K562 (cell line): ENCODE results near the gene TULP4. TPM values are rescaled to one million over a fixed set of nuclear protein-coding genes. Genes with fewer than 3 reads are reported as not detected.

Experiments
- ATAC-seq: fragments of 200-7000 bp; cut with Tn5 transposase; 3 replicates; pipeline ENCODE4 v1.9.1; 2020; ENCODE audit warnings: moderate library complexity
- BruUV-seq: library from RNA; stranded (reverse); fragments of 400-500 nt; replicated peaks from 2 replicates; lab custom pipeline; 2021; lab: Mats Ljungman, UMichigan
- CTCF ChIA-PET: fragments of 300-600 bp; formaldehyde crosslinking; extraction: SDS; loops from one replicate; lab custom pipeline; 2021; ENCODE audit warnings: low intra/inter-chr PET ratio; lab: Yijun Ruan, JAX
- POLR2A ChIA-PET: fragments of 300-600, 350-650 bp; sonication (Branson Sonifier 250); formaldehyde crosslinking; extraction: SDS; loops from one replicate; lab custom pipeline; 2021; ENCODE audit warnings: antibody characterized with exemption, inconsistent platforms; lab: Yijun Ruan, JAX
- DNase-seq, 4 experiments: peaks; one replicate each; pipeline versions ENCODE4 v3.0.0 to v3.0.0-alpha.2; 2011 to 2018; ENCODE audit warnings: low spot score in 3 of 4, mixed read lengths in 3 of 4; ENCODE audit errors: extremely low read depth in 1 of 4
- FAIRE-seq: peaks from 2 replicates; lab custom pipeline; 2011; peaks lifted over from hg19 to GRCh38; lab: Jason Lieb, UNC
- H2AFZ ChIP-seq: 2 replicates; pipeline ENCODE4 v1.6.0; 2011; ENCODE audit warnings: low read depth, low read length, control low read depth, inconsistent platforms
- H3K27ac ChIP-seq: fragments of 200-600 bp; 3 replicates; pipeline ENCODE4 v1.8.0; 2011; ENCODE audit warnings: low read depth, mild to moderate bottlenecking, control low read depth, inconsistent platforms, low read length, moderate library complexity, mixed read lengths; ENCODE audit errors: extremely low read depth
- H3K27me3 ChIP-seq, 2 experiments: fragments of 300-600 bp in 1 of 2; 2 replicates in 1 of 2; 3 replicates in 1 of 2; pipeline versions ENCODE4 v1.6.0 to v1.8.0; 2011; ENCODE audit warnings: inconsistent platforms in 2 of 2, low read length in 2 of 2, mild to moderate bottlenecking in 1 of 2, mixed read lengths in 1 of 2, moderate library complexity in 1 of 2; ENCODE audit not compliant: control insufficient read depth in 2 of 2, insufficient read depth in 2 of 2
- H3K36me3 ChIP-seq: fragments of 300-600 bp; 3 replicates; pipeline ENCODE4 v1.8.0; 2011; ENCODE audit warnings: mild to moderate bottlenecking, low read length, inconsistent platforms; ENCODE audit not compliant: control insufficient read depth, insufficient read depth
- H3K4me1 ChIP-seq, 2 experiments: fragments of 200-600 bp in 1 of 2; replicated peaks in 1 of 2; 2 replicates in 1 of 2; 3 replicates in 1 of 2; pipeline versions ENCODE4 v1.5.1 to v1.8.0; 2011; ENCODE audit warnings: inconsistent platforms in 2 of 2, low read length in 2 of 2, mild to moderate bottlenecking in 1 of 2, mixed read lengths in 1 of 2, moderate library complexity in 1 of 2; ENCODE audit not compliant: control insufficient read depth in 2 of 2, insufficient read depth in 2 of 2
- H3K4me2 ChIP-seq: 2 replicates; pipeline ENCODE4 v1.6.1; 2011; ENCODE audit warnings: low read length, control low read depth, inconsistent platforms, mixed read lengths; ENCODE audit not compliant: insufficient read depth
- H3K4me3 ChIP-seq: fragments of 200-600 bp; sonication (generic), shearing (Covaris generic); 2 replicates; pipeline ENCODE4 v1.5.1; 2016; ENCODE audit warnings: control low read depth, inconsistent platforms
- H3K79me2 ChIP-seq: fragments of 200-600 bp; 3 replicates; pipeline ENCODE4 v1.8.0; 2011; ENCODE audit warnings: low read length, inconsistent platforms; ENCODE audit not compliant: control insufficient read depth, insufficient read depth
- H3K9ac ChIP-seq, 2 experiments: 2 replicates each; pipeline versions ENCODE4 v1.6.0 to v1.6.1; 2011; ENCODE audit warnings: low read depth in 2 of 2, low read length in 2 of 2, control low read depth in 1 of 2, inconsistent platforms in 1 of 2, mild to moderate bottlenecking in 1 of 2, mixed read lengths in 1 of 2; ENCODE audit not compliant: insufficient read depth in 1 of 2
- H3K9me1 ChIP-seq: one replicate; pipeline ENCODE4 v1.6.0; 2011; ENCODE audit warnings: inconsistent platforms, mild to moderate bottlenecking, low read length, moderate library complexity; ENCODE audit not compliant: control insufficient read depth, insufficient read depth
- H3K9me3 ChIP-seq: replicated peaks from 2 replicates; pipeline ENCODE4 v1.5.1; 2011; ENCODE audit warnings: low read depth, low read length, inconsistent platforms; ENCODE audit not compliant: control insufficient read depth, insufficient read depth
- H4K20me1 ChIP-seq: replicated peaks from 2 replicates; pipeline ENCODE4 v1.6.1; 2011; ENCODE audit warnings: low read length, inconsistent platforms, mixed read lengths; ENCODE audit not compliant: control insufficient read depth, insufficient read depth
- BRD9 ChIP-seq: fragments of 450-650 bp; IDR thresholded peaks from 2 replicates; pipeline ENCODE4 v1.6.1; 2018; ENCODE audit warnings: low read depth; ENCODE audit not compliant: partially characterized antibody
- FOXK2 ChIP-seq, 2 experiments: fragments of 450-650 bp; IDR thresholded peaks in 1 of 2; conservative IDR thresholded peaks in 1 of 2; 2 replicates each; pipeline ENCODE4 v1.6.1; 2016; ENCODE audit warnings: low read depth in 2 of 2, mild to moderate bottlenecking in 1 of 2
- KAT2B ChIP-seq: IDR thresholded peaks from one replicate; pipeline ENCODE4 v1.6.1; 2012; ENCODE audit warnings: low read depth, mild to moderate bottlenecking, control low read depth, inconsistent platforms, low read length, moderate library complexity
- MCM7 ChIP-seq, 2 experiments: fragments of 450-650 bp; IDR thresholded peaks; 2 replicates each; pipeline ENCODE4 v1.6.1; 2016 to 2018
- MEF2A ChIP-seq: IDR thresholded peaks from 2 replicates; pipeline ENCODE4 v1.6.1; 2011; ENCODE audit warnings: low read depth, mild to moderate bottlenecking, low read length, moderate library complexity; ENCODE audit not compliant: control insufficient read depth
- MTA1 ChIP-seq: fragments of 450-650 bp; IDR thresholded peaks from 2 replicates; pipeline ENCODE4 v1.6.1; 2017; ENCODE audit warnings: borderline replicate concordance
- NFXL1 ChIP-seq: fragments of 450-650 bp; formaldehyde crosslinking; IDR thresholded peaks from 2 replicates; pipeline ENCODE4 v1.4.0; 2021; ENCODE audit warnings: mild to moderate bottlenecking
- SNRNP70 ChIP-seq: fragments of 200-400 bp; formaldehyde crosslinking; optimal IDR thresholded peaks from 2 replicates; pipeline ENCODE3; 2017; ENCODE audit warnings: low read depth, low read length
- XRCC5 ChIP-seq: fragments of 200-400 bp; formaldehyde crosslinking; IDR thresholded peaks from 2 replicates; pipeline ENCODE4 v1.6.1; 2017; ENCODE audit warnings: low read depth, mild to moderate bottlenecking, low read length
- ZNF311 ChIP-seq: fragments of 250-450 bp; sonication (Bioruptor Pico); IDR thresholded peaks from 2 replicates; pipeline ENCODE4 v1.4.0; 2020; ENCODE audit warnings: mild to moderate bottlenecking, moderate library complexity
- WGBS: fragments of 100-300 bp; shearing (Covaris generic); methylation state at CpG from one replicate; pipeline ENCODE4 v1.1.6; 2016; ENCODE audit warnings: low coverage, mixed read lengths; ENCODE audit not compliant: insufficient coverage; ENCODE audit errors: missing lambda C conversion rate; 5-methylcytosine and 5-hydroxymethylcytosine counted together
- in situ Hi-C: fragments of 300-500 bp; cut with MboI; formaldehyde crosslinking; loops from 4 replicates; pipeline ENCODE4 v1.15.0; 2018; ENCODE audit warnings: inconsistent platforms, mixed read lengths
- intact Hi-C: fragments of 100-400 bp; cut with micrococcal nuclease; formaldehyde crosslinking; loops from 2 replicates; pipeline ENCODE4 v1.14.2; 2022
- polyA plus RNA-seq, 8 experiments: library from polyadenylated mRNA; depleted of rRNA in 4 of 8; stranded (reverse) in 5 of 8; unstranded in 3 of 8; fragments of >200 nt; fragmentation: Nextera tagmentation in 2 of 8; fragmentation: Illumina TruSeq in 1 of 8; extraction: Ambion mirVana in 2 of 8; extraction: Trizol in 1 of 8; gene quantifications; 2 replicates each; pipeline versions ENCODE4 v1.2.1 to v1.2.3, GENCODE V29; 2011 to 2014; ENCODE audit warnings: inconsistent platforms in 1 of 8, missing spikeins in 1 of 8
- total RNA-seq, 7 experiments: library from RNA; depleted of rRNA in 6 of 7; stranded (reverse); fragments of >200 nt in 6 of 7; fragmentation: Illumina TruSeq in 2 of 7; extraction: Trizol in 2 of 7; gene quantifications; 2 replicates each; pipeline versions ENCODE4 v1.2.1 to v1.2.3, GENCODE V29; 2011 to 2021; ENCODE audit warnings: low replicate concordance in 1 of 7
- TF ChIP-seq, protein P1 (sequence below): sonication (generic); formaldehyde crosslinking; IDR thresholded peaks from 2 replicates; pipeline ENCODE4 v1.8.1; 2023; ENCODE audit warnings: missing genetic modification reagents, mild to moderate bottlenecking, borderline replicate concordance

The TULP4 gene
- total and polyA plus RNA-seq, 9 of the 15 experiments (the other 6 are each of a cell fraction or from before 2014, with no cell fraction given), result 1.2 to 50.4 (median 11.0) TPM

DNA sequence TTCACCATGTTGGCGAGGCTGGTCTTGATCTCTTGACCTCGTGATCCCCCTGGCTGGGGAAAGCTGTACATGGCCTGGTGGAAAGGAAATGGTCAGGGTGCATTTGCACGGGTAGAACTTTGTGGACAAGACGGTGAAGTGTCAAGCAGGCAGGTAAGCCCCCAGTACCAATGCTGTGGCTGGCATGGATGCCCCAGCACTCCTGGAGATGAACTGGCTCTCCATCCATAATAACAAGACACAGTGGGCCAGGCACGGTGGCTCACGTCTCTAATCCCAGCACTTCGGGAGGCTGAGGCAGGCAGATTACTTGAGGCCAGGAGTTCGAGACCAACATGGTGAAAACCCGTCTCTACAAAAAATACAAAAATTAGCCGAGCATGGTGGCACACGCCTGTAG, 210.4 kb downstream of the TULP4 start:
- no peak overlapping the region for H3K4me3 ChIP-seq
- no peaks in the 10 kb centered on the region for H3K79me2 ChIP-seq
- POLR2A ChIA-PET, result no interaction called here
- no peaks in the 10 kb centered on the region for H3K9me3 ChIP-seq
- H3K4me1 ChIP-seq, result peaks cover 0 to 3% of the 10 kb centered on the region in 2 experiments; a peak in 2 of 5 replicates
- intact Hi-C loops, result no loop called here
- H3K4me2 ChIP-seq, result no peak overlapping the region
- 5% methylated on average over 11 of the region's 11 CpGs for WGBS
- CTCF ChIA-PET, result no interaction called here
- H3K9ac ChIP-seq, result no peak overlapping the region
- H3K9me1 ChIP-seq, result no peaks in the 10 kb centered on the region
- in situ Hi-C loops, result no loop called here
- H4K20me1 ChIP-seq, result no peaks in the 10 kb centered on the region
- ATAC-seq (no peak), DNase-seq (no peak), FAIRE-seq (no peak)
- no peak overlapping the region for H3K27ac ChIP-seq
- H3K27me3 ChIP-seq, result peaks cover 59 to 66% of the 10 kb centered on the region in 2 experiments
- H2AFZ ChIP-seq, result no peak overlapping the region
- H3K36me3 ChIP-seq, result no peaks in the 10 kb centered on the region
- no peak for TF ChIP-seq XRCC5
- no peak for TF ChIP-seq ZNF311
- no peak for TF ChIP-seq MTA1
- no peak for TF ChIP-seq NFXL1 (CRISPR knock-in tag)
- TF ChIP-seq BRD9, result no peak
- TF ChIP-seq MCM7 (IDR thresholded peaks at IDR 0.05), result no peak
- TF ChIP-seq, protein P1, sequence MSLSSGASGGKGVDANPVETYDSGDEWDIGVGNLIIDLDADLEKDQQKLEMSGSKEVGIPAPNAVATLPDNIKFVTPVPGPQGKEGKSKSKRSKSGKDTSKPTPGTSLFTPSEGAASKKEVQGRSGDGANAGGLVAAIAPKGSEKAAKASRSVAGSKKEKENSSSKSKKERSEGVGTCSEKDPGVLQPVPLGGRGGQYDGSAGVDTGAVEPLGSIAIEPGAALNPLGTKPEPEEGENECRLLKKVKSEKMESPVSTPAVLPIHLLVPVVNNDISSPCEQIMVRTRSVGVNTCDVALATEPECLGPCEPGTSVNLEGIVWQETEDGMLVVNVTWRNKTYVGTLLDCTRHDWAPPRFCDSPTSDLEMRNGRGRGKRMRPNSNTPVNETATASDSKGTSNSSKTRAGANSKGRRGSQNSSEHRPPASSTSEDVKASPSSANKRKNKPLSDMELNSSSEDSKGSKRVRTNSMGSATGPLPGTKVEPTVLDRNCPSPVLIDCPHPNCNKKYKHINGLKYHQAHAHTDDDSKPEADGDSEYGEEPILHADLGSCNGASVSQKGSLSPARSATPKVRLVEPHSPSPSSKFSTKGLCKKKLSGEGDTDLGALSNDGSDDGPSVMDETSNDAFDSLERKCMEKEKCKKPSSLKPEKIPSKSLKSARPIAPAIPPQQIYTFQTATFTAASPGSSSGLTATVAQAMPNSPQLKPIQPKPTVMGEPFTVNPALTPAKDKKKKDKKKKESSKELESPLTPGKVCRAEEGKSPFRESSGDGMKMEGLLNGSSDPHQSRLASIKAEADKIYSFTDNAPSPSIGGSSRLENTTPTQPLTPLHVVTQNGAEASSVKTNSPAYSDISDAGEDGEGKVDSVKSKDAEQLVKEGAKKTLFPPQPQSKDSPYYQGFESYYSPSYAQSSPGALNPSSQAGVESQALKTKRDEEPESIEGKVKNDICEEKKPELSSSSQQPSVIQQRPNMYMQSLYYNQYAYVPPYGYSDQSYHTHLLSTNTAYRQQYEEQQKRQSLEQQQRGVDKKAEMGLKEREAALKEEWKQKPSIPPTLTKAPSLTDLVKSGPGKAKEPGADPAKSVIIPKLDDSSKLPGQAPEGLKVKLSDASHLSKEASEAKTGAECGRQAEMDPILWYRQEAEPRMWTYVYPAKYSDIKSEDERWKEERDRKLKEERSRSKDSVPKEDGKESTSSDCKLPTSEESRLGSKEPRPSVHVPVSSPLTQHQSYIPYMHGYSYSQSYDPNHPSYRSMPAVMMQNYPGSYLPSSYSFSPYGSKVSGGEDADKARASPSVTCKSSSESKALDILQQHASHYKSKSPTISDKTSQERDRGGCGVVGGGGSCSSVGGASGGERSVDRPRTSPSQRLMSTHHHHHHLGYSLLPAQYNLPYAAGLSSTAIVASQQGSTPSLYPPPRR, result no peak
- TF ChIP-seq MEF2A, result no peak
- TF ChIP-seq FOXK2 (conservative IDR thresholded peaks at IDR 0.05 in 1 of 2, IDR thresholded peaks at IDR 0.05 in 1 of 2; ENCODE audit: low read depth in 2 of 2), result no peak
- TF ChIP-seq KAT2B, result no peak
- no peak for TF ChIP-seq SNRNP70
- BruUV-seq, result no TSS peak
